NCI-H526 (cell line): ENCODE data around the gene TPM1.
"Not testable (repeated sequence)": the region's sequence is repeated elsewhere in the genome, so short reads cannot be mapped to it uniquely, and the experiment has no call there.

ENCODE experiments used
- DNase-seq, 2 experiments: peaks; one replicate each; lab custom pipeline; 2025; lab: John Stamatoyannopoulos, UW

Gene TPM1

DNA sequence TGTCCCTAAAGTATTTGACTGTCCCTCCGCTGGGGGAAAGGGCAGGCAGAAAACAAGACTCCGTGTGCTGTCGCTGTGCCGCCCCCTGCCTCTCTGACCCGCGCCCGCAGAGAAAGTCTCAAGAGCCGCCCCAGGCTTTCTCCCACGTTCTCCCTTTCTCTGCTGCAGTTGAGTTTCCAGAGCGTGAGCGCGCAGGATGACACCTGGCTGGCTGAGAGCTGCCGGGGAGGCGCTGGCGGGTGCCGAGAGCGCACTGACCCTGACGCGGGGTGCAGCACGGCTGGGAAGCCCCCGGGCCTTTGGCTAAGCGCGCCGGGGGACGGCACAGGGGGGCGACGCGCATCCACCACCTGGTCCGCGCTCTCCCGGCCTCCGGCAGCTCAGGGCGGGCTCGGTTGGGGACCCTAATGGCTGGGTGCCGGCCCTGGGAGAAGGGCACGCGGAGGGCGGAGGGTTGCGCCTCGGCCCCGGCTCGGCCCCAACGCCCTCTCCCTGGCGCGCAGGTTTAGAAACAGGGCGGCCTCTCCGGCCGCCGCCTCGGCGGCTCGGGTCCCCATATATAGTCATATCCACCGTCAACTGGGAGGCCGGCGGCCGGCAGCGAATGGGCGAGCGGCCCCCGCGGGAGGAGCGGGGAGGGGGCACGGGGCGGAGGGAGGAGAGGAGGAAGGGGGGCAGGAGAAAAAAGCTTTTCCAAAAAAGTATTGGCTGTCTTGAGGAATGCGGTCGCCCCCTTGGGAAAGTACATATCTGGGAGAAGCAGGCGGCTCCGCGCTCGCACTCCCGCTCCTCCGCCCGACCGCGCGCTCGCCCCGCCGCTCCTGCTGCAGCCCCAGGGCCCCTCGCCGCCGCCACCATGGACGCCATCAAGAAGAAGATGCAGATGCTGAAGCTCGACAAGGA is at the start of gene TPM1:
Gene TPM1, plus strand, starts transcription at position 774 of the 903 bp plus-strand sequence. Its CDS starts 83 bp downstream, at position 857.
- peak; percentile 40 to 86 for DNase-seq

DNA sequence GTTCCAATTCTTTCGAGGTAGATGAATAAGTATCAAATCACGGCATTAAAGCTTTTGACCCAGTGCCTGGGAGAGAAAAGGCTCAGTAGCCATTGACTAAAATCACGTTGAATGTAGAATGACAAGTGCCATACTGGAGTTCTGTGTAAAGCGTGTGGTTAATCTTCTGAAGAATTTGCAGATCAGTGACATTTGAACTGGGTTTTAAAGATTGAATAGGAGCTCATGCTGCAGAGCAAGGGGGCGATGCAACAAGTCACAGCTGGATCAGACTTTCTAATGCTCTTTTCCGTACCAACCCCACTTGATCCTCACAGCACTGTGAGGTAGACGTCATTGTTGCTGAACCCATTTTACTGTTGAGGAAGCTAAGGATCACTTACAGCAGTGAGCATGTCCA is 49.5 kb upstream of the TPM1 start:
- DNase-seq: no peak

DNA sequence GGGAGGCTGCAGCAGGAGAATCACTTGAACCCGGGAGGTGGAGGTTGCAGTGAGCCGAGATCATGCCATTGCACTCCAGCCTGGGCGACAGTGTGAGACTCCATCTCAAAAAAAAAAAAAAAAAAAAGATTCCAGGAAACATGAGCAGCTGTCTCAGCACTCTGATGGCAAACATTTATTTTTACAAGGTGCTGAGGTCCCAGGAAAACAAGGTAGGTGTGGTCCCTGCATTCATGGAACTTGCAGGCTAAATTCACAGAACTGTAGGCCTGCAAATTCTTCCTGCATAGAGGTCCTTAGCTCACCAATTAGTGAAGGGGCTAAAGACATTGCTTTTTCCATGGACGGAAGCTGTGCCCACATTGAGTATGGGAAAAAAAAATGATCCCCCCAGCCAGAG is 48.9 kb upstream of the TPM1 start:
- DNase-seq: not testable (repeated sequence)

DNA sequence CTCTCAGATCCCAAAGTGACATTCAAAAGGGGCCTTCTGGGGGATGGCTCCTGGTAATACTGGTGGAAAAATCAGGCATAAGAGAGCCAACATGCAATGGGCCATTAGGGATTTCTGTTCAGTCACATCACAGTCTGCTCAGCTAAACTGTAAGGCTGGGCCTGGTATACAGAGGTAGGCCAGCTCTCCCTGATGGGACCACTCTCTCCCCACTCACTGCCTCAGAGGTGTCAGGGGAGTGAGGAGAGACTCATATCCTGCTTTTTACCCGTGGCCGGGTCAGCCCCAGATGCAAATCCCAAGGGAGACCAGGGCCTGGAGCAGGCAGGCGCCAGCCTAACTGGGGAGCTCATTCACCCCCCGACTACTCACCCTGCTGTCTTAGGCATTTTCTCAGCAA is 48.1 kb upstream of the TPM1 start:
- no peak for DNase-seq

DNA sequence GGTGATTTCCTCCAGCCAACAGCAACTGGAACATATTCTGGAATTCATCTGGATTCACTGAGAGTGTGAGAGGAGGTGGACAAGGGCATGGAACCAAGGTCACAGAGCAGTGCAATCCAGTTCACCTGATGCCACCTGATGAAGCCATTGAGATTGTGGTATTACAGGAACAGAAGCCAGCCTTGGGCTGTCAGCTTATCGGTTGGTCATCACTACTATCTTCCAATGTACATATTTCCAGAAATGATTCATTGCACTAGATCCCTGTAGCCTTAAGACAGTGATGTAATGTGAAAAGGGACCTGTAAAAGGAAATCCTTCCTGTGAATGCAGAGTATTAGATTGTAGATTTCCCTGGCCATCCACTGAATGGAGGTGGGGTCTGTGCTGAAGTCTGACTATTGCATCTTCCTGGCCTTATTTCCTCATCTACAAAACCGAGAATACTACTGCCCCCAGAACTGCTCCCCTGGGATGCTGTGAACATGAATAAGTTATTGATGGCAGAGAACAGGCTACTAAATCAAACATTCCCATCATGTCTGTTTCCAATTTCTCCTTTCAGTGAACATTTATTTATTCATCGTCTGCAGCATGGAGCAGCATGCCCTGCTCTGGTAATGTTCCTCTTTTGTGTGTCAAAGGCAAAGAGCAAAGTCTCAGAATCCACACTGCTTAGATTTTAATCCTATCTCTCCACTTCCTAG is 47.4 kb upstream of the TPM1 start:
- no peak for DNase-seq

DNA sequence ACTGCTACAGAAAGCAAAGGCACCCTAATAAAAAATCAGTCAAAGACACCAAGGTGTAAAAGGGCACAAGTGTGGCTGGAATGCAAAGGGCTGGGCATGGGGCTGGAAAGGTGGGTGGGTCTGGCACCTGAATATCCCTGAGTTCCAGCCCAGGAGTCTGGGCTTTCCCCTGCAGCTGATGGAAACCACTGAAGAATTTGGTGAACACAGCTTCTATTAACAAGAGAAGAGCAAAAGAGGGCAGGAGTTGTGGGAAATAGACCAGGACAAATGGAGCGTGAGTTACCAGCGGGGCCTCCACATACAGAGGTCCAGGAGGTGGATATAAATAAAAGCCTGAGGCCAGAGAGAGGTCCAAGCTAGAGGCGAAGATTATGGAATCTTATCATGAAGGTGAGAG is 45.1 kb upstream of the TPM1 start:
- no peak for DNase-seq

DNA sequence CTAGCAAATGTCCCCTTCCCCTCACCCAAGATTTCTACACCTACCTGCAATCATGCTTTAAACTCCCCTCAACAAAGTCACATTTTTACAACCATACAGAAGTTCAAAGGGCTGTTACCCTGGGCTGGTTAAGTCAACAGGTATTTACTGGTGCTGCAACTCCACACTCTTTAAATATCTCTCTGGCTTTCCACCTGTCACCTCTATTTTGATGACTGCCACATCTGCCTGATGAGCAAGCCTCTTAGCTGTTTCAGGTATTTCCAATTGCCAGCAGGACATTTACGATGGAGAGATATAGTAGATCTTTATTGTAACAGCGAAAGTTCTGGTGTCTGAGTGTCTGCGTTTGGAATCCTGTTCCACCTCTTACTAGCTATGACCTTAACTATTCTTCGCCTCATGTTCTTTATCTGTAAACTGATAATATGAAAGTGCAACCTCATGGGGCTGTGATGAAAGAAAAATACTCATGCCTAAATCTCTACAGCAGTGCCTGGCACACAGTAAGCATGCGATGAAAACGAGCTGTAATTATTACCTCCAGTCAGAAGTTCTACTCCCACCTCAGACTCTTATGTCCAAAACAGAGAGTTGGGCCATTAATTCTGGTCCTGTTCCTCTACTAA is 44.2 kb upstream of the TPM1 start:
- DNase-seq: no peak

DNA sequence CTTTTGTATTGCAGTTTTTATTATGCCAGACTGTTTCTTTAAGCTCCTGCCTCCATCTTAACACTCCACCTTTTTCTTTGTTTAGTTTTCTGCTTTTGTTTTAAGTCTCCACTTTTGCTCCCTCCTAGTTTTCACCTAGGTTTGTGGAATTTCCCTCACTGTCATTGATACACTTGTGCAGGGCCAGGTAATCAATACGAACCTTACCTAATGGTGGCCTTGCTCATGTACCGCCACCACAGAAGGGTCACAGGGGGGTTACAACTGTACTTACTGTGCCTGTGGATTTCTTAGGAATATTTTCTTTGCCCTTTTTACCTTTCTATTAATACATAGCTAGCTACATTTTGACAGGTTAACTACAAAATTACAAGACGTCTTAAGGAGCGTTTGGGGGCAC is 43.4 kb upstream of the TPM1 start:
- DNase-seq: no peak

DNA sequence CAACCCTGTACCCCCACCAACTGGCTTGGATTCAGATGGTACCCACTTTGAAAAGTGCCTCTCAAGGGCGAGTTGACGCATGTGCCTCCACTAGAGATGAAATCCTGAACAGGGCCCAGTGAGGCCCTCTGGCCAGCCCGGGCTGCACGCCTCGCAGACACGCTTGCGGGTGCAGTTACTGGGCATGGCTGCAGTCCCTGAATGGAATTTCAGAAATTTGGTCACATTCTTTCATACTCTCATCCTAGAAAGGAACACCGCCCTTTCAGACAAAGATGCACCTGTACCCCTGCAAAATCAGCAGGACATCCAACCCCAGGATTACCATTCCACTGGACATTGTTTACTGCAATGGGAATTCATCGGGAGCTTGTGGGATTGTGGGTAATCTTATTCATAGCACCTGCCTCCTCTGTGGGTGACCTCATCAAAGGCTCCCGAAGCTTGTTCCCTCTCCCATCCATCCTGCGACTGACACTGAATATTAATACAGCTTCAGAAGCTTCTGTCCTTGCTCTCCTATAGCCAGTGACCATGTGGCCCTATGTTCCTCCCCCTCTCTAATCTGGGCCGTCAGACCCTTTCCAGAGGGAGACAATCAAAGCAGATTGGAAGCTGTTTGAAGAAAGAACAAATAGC is 42.5 kb upstream of the TPM1 start:
- no peak for DNase-seq

DNA sequence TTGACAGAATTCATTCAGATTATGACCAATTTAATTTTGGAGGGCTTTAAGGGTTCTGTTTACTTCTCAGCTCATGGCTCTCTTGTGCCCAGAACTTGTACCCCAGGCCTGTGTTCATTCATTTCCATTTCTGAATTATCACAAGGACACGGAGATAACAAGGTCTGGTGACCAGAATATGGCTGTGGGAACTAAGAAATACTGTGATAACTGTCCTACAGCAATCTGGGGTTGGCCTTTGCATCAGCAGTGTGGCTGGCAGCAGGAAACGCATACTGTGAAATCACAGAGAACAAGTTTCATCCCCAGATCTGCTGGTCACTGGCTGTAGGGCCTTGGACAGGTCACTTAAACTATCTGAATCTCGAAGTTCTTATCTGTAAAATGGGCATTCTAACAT is 41.8 kb upstream of the TPM1 start:
- DNase-seq: no peak

DNA sequence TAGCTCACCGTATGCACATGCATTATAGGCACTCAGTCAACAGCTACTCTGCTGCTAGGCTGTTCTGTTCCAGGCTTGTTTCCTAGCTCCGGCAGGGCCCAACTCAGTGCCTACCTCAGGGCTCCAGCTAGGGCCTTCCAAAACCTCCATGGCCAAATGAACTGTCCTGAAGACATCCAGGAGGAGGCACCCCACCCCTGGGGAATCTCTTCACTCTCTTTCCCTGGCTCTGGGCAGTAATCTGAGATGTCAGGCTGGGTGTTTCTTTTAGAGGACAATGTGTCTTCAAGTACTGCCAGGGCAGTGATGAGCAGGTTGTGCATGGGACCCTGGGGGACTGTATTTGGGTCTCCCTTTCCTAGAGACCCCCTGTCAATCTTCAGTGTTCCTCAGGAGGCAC is 38.3 kb upstream of the TPM1 start:
- peak in 1 of 2 experiments; percentile 5 for DNase-seq

DNA sequence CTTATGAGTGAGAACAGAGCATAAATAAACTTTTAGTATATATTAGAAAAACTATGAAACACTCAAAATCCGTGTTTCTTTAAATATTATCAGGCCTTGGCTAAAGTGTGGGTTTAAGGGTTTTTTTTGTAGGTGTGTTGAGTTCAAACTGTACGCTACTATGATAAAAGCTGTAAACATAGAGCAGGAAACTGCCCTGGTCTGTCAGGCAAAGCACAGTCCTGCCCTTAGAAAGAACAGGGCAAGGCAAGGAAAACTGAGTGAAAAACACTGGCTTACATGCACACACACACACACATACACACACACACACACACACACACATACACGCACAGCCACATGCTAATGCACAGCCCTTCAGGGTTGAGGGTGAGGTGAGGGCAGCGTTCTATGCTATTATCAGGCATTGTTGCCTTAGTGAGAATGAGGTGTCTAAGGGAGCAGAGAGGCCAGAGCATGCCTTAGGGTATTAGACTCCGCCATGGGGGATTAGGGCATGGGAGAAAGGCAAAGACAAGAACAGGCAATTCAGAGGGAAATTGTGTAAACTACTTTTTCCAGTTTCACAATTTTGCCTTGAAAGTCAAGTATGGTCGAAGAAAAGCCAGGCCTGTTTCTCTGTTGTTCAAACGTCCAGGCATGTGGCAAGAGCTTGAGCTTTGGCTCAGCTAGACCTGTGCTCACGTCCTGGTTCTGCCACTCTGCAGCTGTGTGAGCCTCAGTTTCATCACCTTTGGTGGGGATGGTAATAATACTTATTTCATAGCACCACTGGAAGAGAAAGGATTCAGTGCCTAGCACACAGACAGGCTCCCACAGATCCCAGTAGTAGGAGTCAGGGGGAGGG is 36.3 kb upstream of the TPM1 start:
- DNase-seq: no peak

DNA sequence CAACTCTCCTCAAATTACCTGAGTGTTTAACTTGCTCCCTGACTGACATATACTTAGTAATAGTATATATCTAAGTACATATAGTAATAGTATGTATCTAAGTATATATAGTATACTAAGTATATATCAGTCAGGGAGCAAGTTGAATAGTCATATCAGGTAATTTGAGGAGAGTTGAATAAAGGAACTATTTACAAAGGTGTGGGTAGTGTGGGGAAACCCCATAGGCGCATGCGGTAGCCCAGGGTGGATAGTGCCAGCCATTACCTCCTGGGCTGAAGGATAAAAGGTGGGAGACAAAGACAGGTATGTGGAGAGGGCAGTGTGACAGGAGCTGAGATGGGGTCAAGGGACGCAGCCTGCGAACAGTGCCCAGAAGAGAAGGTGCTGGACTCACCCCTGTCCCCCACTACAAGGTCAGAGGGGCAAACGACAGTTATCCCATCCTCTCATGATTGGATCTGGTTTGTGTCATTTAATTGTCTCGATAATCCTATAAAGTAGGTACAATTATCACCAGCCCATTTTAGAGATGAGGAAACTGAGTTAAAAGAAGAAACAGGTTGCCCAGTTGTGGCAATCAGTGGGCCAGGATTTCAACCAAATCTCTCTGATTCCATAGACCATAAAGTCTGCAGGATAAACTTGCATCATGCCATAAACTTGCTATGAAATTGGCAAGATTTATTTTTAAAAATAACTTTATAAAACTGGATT is 34.1 kb upstream of the TPM1 start:
- no peak for DNase-seq

DNA sequence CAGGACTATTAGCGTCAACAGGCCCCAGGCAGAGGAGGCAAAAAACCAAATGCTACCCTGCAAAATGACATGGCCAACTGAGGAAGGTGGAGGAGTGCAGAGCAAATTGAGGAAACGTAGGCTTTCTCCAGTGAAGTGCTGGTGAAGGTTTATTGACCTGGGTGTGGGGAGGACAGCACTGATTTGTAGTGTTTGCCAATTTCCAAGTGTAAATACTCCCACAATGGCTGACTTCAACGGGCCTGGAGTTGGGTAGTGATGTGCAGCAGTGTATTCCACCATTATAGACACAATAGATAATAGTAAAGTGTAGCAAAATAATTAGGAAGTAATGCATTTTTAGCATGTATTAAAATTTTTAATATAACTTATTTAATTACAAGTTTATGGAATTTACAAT is 32.2 kb upstream of the TPM1 start:
- DNase-seq: no peak

DNA sequence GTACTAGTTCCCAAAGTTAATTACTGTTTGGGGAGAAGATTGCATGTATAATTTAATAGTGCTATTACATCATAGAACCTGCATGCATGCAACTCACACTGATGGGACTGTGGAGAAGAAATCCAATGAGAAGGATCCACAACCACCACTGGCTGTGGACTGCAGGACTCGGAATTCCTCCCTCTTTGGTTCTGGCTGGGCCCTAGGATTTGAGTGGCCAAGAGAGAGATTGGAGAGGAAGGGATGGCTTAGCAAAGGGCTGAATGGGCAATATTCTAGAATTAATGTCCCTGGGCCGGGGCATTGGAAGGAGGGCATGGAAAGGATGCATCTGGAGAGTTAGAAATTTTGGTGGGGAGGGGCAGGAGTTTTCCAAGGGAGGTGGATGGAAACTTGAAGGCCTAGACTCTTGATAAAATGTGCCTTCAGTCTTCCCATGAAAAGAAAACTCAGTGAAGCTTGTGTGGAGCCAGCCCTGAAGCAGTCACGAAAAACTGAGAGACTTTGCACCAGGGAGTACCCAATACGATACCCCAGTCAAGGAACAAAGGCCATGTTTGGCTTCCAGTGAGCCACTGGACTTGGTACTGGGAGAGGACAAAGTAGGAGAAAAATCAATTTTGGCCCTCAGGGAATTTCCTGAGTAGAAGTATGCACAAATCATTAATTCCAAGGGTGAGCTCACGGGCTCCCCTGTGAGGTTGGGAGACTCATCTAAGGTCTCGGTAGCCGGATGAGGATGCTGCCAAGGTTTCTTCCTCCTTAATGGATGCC is 31.4 kb upstream of the TPM1 start:
- DNase-seq: no peak

DNA sequence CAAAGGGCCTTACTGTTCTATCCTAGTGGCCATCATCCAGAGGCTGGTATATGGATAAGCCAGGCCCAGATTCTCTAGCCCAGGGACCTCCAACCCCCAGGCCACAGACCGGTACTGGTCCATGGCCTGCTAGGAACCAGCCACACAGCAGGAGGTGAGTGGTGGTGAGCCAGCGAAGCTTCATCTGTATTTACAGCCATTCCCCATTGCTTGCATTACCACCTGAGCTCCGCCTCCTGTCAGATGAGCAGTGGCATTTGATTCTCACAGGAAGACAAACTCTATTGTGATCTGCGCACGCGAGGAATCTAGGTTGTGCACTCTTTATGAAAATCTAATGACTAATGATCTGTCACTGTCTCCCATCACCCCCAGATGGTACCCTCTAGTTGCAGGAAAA is 30.1 kb upstream of the TPM1 start:
- no peak for DNase-seq

DNA sequence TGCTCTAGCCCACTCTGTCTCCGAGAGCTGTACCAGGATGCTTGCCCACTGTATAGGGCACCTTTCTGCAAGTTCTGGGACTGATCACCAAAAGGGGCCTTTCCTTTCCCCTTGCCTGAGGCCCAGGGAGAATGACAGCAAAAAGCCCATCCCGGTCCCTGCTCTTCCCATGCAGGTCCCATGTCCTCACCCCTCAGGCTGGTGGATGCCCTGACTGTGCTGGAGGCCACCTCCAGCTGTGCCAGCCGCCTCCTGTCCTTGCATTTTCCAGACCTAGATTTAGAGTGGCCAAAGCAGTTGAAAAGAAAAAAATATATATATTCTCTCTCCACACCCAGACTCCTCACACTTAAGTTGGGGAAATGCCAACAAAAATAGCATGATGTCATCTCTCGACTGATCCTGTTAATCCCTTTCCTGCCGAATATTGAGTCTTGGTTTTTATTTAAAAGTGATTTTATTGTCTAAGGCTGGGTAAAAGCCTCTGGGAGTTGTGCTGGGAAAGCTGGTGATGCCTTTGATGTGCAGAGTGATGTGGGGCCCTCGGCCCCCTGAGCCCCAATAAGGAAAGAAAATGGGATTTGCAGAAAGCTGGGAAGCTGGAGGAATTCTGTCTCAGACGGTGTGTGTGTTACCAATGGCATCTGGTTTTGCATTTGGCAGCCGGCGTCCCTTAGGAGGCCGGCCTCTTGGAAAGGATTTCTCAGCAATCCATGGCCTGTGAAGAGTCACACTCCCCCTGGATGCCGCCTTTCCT is 29.3 kb upstream of the TPM1 start:
- DNase-seq: no peak

DNA sequence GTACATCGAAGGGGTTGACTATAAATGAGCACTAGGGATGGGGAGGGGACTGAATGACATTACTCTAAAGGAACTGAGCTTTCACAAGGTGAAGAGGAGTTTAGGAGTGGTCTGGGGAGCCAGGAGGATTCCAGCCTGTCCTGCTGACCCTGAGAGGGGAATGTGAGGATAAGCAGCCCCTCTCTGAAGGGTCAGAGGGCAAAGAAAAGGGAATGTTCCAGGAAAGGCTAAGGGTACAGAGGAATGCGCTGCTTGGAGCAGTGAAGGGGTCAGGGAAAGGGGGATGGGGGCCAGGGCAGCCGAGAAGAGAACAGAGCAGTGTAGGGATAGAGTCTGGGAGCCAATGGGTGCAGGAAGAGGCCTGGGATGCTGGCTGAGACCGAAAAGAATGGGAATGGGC is 28.0 kb upstream of the TPM1 start:
- no peak for DNase-seq

DNA sequence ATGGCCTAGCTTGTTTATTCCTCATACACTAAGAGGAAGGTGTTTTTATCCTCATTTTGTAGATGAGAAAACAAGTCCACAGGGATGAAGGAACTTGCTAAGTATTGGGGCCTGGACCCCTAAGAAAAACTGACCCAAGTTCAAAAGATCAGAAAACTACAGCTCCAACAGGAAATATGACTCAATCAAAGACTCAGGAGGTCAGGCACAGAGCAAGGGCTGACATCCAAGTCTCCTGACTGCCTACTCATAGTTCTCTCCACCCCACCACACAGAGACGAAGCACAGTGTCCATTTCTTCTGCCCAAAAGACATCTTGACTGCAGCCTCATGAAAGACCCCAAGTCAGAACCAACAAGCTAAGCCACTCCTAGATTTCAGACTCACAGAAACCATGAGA is 26.9 kb upstream of the TPM1 start:
- DNase-seq: no peak
